Non-pigmented ciliary epithelial cell (primary cell): Measurements from ENCODE around the gene EPS8L2.

ENCODE experiments used
- DNase-seq: peaks from one replicate; pipeline ENCODE4 v3.0.0-alpha.2; 2010; ENCODE audit warnings: low read depth

Gene EPS8L2

GRCh38 chr11:763073-763463 lies 57.0 kb downstream of the EPS8L2 start:
- no peak for DNase-seq

- DNase-seq, result no peak
Observed at GRCh38 chr11:763549-764321, 57.7 kb downstream of the EPS8L2 start.

- no peak for DNase-seq
Observed at GRCh38 chr11:764322-765024, 58.4 kb downstream of the EPS8L2 start.

GRCh38 chr11:765025-765801 lies 59.2 kb downstream of the EPS8L2 start:
- DNase-seq, result no peak

- DNase-seq, result no peak
Observed at GRCh38 chr11:765802-766091, 59.7 kb downstream of the EPS8L2 start.

- no peak for DNase-seq
Observed at GRCh38 chr11:766106-766935, 60.3 kb downstream of the EPS8L2 start.

GRCh38 chr11:766936-767210 lies 60.8 kb downstream of the EPS8L2 start:
- no peak for DNase-seq

GRCh38 chr11:767238-767637 lies 61.2 kb downstream of the EPS8L2 start:
- DNase-seq, result no peak

GRCh38 chr11:769887-770641 lies 64.0 kb downstream of the EPS8L2 start:
- no peak for DNase-seq

GRCh38 chr11:770642-771616 lies 64.9 kb downstream of the EPS8L2 start:
- no peak for DNase-seq

GRCh38 chr11:771617-772204 lies 65.7 kb downstream of the EPS8L2 start:
- DNase-seq, result no peak

- DNase-seq, result no peak
Observed at GRCh38 chr11:772429-773390, 66.7 kb downstream of the EPS8L2 start.

- no peak for DNase-seq
Observed at GRCh38 chr11:773425-773824, 67.4 kb downstream of the EPS8L2 start.

GRCh38 chr11:773830-774229 lies 67.8 kb downstream of the EPS8L2 start:
- DNase-seq, result no peak

- DNase-seq, result no peak
Observed at GRCh38 chr11:774873-775592, 69.0 kb downstream of the EPS8L2 start.

GRCh38 chr11:776263-776560 lies 70.2 kb downstream of the EPS8L2 start:
- DNase-seq, result no peak

- no peak for DNase-seq
Observed at GRCh38 chr11:776561-777287, 70.7 kb downstream of the EPS8L2 start.
